Astrocyte of the hippocampus (primary cell): ENCODE results near the gene GNG7.
"Not testable (repeated sequence)": the region's sequence is repeated elsewhere in the genome, so short reads cannot be mapped to it uniquely, and the experiment has no call there.

ENCODE experiments used
- DNase-seq: peaks from one replicate; pipeline ENCODE4 v3.0.0; 2011; ENCODE audit warnings: low read depth, low spot score

The GNG7 gene

DNA sequence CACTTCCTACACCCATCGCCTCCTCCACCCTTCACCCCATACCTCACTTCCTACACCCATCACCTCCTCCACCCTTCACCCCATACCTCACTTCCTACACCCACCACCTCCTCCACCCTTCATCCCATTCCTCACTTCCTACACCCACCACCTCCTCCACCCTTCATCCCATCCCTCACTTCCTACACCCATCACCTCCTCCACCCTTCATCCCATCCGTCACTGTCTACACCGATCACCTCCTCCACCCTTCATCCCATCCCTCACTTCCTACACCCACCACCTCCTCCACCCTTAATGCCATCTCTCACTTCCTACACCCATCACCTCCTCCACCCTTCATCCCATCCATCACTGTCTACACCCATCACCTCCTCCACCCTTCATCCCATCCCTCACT, 10.7 kb upstream of the GNG7 start:
- not testable (repeated sequence) for DNase-seq

DNA sequence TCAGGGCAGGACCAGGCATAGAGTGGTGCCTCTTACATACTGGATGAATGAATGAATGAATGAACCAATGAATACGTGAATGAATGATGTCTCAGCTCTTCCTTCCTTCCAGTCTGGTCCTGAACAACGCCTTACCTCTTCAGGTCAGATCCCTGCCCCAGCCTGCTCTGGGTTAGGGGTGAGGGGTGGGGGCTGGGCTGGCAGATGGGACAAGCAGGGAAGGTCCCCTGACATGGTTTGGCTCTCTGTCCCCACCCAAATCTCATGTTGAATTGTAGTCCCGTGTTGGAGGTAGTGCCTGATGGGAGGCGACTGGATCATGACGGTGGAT, 9.3 kb upstream of the GNG7 start:
- no peak for DNase-seq

DNA sequence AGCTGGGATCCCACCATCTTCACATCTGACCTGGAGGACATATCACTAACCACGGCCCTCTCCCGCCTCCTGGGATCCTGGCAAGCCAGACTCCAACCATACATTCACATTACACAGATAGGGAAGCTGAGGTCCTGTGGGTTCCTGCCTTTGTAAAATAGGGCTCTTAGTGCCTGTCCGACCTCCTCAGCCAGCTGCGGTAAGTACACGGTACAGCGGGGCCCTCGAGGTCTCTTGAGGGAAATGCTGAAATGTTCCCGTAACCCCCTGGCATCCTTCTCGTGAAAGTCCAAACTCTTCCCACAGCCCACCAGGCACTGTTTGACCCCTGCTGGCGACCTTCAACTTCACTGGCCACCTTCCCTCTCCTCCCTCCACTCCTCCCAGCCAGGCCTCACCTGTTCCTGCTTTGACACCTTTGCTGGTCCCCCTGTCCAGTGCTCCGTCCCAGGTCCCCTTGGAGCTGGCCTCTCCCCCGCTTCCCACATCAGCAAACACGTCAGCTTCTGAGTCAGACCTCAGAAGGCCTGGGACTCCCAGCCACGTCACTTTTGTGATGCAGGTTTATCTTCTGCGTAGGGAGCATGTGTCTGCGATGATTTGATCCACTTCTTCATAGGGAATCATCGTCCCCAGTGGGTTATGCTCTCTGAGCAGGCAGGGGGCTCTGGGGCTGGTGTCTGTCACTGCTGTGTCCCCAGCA, 8.8 kb upstream of the GNG7 start:
- peak; percentile 58 for DNase-seq

DNA sequence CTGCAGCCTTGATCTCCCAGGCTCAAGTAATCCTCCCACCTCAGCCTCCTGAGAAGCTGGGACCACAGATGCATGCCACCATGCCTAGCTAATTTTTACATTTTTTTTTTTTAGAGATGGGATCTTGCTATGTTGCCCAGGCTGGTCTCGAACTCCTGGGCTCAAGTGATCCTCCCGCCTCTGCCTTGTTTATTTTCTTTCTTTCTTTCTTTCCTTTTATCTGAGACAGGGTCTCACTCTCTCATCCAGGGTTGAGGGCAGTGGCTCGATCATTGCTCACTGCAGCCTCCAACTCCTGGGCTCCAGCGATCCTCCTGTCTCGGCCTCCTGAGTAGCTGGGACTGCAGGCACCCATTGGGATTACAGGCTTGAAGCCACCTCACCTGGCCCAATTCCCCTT, 3.8 kb upstream of the GNG7 start:
- DNase-seq: no peak

DNA sequence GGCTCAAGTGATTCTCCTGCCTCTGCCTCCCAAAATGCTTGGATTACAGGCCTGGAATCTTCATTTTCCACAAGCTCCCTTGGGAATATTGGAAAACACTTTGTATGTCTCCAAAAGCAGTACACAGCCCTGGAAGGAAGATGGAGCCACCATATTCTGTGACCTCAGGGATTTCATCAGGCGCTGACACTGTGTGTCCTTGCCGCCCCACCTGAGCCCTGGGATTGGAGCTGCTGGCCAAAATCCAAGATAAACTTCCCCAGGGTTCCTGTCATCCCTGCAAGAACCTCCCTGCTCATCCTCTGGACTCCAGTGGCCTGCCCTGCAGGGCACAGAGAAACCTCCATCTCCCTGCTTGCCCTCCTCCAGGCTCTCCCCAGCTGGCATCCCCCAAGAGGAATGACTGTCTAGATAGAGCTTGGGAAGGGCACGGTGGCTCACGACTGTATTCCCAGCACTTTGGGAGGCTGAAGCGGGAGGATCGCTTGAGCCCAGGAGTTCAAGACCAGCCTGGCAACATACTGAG, 1.3 kb upstream of the GNG7 start:
- DNase-seq: no peak

DNA sequence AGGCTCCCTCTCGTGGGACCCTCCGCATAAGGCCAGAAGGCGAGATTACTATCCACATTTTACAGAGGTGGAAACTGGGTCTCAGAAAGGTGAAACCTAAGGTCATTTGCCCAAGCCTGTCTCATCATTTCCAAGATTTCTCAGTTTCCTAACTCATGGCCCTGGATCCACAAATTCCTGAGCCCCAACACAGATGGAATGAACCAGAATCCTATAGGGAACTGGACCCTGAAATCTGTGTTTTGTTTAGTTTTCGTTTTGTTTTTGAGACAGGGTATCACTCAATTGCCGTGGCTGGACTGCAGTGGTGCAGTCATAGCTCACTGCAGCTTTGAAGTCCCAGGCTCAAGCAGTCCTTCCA, 563 bp upstream of the GNG7 start:
- no peak for DNase-seq

DNA sequence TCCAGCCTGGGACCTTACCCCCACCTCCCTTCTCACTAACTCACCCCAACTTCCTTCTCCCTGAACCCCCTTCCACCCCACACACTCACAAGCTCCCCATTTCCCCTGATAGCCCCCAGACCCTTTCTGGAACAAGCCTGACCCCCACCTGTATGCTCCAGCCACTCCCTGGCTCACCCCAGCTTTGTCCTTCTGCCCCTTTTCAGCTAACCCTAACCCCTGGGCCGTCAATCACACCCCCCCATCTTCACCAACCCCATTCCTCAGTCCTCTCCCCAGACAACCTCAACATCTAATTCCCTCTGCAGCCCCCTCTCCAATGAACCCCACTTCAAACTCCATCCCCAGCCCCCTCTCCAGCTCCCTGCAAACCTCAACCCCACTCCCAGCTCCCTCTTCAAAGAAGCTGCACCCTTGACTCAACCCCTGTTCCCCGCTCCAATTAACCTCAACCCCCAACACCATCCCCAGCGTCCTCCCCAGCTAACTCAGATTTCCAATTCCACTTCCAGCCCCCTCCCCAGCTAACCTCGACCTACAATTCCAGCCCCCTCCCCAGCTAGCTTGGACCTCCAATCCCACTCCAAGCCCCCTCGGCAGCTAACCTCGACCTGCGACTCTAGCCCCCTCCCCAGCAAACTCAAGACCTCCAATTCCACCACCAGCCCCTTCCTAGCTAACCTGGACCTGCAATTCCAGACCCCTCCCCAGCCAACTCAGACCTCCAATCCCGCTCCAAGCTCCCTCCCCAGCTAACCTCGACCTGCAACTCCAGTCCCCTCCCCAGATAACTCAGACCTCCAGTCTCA, 929 bp downstream of the GNG7 start:
- DNase-seq: no peak

DNA sequence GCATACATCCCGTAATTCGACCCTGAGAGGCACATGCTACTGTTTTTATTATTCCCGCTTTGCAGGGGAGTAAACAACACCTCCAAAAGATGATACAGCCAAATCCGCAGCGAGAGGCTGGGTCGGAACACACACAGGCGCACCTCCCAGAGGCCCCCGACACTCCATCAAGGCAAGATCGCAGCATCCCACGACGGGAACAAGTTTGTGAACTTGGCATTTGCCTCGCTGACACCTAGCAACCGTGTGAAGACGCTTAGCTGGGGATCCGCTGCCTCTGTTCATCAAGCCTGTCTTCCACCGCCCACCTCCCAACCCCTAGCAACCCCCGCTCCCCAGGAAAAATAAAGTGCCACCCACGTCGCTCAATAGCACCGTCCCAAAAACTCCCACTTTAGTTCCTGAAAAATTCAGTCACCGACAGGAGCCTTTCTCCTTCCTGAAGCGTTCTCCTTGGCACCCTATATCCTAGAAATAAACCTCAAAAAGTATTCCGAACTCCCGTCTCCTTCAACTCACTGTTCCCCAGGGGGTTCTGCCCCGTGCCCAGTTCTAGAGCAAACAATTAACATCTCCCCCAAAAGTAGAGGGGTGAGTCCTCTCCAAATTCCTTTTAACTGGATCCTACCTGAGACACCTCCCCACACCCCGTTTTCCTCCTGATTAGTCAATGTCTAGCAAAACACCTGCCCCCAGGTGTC, 1.7 kb downstream of the GNG7 start:
- no peak for DNase-seq

DNA sequence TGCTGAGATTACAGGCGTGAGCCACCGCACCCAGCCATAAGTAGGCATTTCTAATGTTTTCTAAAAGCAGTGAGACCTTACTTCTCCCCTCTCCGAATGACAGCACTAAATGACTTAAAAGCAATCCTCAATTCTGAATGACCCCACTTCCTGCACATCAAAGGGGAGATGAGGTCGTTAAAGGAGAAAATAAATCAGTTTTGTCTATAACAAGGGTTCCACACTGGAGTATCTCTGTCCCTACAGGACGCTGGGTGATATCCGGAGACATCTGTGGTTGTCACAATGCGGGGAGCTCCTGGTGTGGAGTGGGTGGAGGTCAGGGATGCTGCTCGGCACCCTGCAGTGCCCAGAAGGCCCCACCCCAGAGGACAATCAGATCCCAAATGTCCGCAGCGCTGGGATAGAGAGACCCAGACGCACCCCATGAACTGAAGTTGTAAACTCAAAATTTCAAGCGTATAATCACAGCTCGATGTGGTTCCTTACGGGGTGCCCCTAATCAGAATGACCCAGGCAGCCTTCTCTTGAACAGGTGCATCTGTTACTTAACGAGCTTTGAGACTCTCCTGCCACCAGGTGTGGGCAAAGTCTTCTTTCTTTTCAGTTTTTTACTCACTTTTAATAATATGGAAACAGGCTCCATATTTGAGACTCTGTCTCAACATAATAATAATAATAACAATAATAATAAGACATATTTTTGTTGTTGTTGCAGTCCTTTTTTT, 2.9 kb downstream of the GNG7 start:
- DNase-seq: no peak

DNA sequence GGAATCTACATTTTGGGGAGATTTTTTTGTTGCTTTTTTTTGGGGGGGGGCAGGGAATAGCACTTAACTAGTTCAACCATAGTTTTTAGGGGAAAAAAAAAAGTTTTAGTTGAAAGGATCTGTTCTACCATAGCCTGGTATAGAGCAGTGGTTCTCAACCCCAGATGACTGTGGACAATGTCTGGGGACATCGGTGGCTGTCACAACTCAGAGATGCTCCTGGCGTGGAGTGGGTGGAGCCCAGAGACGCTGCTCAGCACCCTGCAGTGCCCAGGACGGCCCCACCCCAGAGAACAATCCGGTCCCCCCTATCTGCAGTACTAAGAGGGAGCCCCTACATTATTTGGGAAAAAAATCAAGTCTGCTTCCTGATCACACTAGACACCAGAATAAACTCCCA, 8.3 kb downstream of the GNG7 start:
- no peak for DNase-seq

DNA sequence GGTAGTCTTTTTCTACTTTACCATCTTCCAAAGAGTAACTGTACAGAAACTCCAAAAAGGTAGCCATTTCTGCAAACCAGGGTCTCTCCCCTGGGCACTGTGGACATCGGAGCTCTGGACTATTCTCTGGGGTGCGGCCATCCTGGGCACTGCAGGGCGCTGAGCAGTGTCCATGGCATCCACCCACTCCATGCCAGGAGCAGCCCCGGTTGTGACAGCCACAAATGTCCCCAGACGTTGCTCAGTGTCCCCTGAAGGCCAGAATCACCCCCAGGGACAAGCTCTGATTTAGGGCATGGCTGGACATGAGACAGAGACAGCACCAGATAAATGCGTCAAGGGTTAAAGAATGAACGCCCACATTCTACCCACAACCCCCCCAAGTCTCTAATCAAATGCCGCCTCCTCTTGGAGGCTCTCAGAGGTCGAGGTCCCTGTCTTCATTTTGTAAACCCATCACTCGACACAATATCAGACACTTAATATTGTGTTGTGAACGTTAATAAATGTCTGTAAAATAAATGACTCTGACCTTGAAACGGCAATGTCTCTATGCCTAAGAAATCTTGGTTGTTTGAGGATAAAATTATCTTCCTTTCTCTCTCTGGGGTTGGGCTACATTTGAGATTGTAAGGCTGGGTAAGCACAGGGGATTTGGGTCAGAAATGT, 8.9 kb downstream of the GNG7 start:
- no peak for DNase-seq

DNA sequence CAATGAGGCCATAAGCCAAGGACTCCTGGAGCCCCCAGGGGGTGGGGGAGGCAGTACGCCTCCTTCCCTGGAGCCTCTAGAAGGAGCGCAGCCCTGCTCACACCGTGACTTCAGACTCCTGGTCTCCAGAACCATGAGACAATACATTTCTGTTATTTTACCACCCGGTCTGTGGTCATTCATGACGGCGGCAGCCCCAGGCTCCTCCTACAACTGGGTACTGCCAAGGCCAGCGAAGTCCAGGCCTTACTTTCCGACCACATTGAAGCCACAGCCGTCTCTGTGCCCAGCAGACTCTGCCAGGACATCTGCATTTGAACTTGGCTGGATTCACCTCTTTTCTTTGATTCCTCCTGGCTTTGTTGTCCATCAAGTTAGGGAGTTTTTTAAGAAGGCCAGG, 10.5 kb downstream of the GNG7 start:
- DNase-seq: peak; percentile 25

DNA sequence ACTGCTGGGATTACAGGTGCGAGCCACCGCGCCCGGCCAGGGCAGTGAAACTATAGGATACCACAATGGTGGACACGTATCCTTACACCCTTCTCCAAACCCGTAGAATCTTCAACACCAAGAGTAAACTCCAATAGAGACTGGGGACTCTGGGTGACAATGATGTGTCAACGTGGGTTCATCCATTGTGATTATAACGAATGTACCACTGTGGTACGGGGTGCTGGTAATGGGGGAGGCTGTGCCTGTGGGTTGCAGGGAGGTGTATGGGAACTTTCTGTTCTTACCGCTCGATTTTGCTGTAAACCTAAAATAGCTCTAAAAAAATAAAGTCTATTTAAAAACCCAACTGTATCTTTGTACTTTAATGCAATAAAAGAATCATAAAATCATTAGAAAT, 11.6 kb downstream of the GNG7 start:
- DNase-seq: no peak

DNA sequence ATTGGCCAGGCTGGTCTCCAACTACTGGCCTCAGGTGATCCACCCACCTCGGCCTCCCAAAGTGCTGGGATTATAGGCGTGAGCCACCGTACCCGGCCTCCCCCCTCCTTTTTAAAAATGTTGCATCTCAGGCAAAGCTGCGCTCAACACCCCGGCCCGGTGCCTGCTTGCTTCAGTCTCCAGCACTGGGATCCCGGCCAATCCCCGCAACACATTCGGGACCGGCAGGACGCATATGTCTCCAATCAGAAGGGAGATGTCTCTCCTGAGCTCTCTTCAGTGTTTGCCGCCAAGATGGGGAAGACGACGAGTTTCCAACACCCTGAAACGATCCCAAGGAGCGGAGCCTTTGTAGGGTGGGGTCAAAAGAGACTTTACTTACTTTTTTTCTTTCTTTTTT, 16.1 kb downstream of the GNG7 start:
- DNase-seq: no peak

DNA sequence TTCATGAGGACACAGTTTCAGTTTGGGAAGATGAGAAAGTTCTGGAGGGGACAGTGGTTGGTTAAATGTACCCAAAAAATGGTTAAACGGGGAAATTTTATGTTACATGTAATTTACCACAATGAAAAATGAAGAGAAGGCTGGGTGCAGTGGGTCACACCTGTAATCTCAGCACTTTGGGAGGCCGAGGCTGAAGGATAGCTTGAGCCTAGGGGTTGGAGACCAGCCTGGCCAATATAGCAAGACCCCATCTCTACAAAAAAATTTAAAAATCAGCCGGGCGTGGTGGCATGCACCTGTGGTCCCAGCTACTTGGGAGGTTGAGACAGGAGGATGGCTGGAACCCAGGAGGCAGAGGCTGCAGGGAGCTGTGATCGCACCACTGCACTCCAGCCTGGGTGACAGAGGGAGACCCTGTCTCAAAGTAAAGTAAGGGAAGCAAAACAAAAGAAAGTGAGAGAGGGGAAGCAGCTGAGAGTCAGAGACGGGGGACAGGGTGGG, 17.2 kb downstream of the GNG7 start:
- DNase-seq: no peak

DNA sequence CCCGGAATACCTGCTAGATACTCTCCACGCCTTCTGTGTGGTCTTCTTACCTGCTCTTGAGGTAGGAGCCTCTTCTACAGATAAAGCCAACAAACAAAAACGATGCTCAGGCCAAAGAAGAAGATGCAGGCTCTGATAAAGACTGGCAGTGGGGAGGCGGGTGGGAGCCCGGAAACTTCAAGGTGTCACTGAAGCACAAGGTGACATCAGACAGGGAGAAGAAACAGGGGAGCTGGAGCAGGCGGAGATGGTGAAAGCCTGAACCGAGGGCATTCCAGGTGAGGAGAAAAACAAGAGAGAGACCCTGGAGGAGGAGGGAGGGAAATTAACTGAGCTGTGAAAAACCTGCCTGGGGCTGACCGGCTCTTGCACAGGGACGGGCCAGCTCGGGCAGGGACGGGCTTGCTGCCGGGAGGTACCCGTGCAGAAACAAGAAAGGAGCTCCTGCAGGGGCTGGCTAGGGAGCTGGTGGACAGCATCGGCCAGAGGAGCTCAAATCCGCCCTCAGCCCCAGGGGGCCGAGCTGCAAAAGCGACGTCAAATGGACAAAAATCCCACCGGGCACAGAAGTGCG, 19.0 kb downstream of the GNG7 start:
- DNase-seq: no peak

DNA sequence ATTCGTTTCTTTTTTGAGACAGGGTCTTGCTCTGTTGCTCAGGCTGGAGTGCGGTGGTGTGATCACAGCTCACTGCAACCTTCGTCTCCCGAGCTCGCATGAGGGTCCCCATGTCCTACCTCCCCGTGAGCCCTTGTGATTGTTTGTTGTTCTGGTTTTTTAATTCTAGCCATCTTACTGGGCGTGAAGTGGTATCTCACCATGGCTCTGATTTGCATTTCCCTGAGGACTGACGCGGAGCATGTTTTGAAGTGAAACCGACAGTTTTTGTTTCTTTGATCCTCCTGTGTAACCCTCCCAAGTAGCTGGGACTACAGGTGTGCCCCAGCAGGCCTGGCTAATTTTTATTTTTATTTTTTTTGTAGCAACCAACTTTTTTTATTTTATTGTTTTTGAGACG, 21.7 kb downstream of the GNG7 start:
- DNase-seq: no peak

DNA sequence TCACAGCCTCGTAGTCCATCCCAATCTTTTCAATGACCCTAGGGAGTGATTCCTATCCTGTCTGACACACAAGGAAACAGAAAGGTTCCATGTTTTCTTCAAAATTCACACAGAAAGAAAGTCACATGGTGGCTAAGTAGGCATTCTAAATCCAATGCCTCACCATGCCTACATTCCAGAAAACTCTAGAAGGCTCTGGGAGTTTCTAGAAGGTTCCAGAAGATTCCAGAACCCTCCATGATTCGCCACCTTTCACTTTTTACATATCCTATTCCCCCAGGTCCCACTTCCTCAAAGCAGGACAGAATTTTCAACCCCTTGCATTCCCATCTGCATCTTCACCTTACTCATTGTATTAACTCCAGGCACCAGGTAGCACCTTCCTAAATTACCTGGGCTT, 23.1 kb downstream of the GNG7 start:
- no peak for DNase-seq

DNA sequence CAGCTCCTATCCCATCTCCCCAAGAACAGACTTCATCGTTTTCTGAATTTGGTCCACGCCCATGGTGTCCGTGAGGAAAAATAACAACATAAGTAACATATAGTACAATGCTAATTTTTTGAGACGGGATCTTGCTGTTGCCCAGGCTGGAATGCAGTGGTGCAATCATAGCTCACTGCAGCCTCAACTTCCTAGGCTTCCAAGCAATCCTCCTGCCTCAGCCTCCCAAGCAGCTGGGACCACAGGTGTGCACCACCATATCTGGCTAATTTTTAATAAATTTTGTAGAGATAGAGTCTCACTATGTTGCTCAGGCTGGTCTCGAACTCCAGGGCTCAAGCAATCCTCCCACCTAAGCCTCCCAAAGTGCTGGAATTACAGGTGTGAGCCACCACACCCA, 23.5 kb downstream of the GNG7 start:
- not testable (repeated sequence) for DNase-seq

DNA sequence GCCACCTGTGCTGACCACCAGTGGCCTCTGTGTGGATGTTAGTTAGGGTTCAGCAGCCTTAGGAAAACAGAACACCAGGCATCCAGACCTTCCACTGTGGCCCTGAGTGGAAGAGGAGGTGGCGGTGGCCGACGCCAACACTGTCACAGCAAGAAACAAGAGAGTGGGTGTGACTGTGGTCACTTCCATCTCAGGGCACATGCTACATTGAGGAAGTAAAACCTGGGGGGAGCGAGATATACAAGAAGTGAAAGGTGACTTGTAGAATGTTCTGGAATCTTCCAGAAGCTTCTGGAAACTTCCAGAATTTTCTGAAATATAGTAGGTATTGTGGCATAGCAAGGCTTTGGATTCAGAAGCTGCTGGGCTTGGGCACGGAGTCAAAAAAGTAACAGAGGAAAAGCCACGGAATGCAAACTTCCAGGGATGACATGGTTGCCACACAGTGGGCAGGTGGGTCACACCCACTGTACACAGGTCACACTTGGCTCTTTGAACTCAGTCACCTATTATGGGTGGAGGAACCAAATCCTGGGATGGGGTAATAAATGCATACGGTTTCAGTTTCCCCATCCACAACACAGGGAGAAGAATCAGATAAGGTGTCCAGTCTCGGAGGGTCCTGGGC, 24.3 kb downstream of the GNG7 start:
- no peak for DNase-seq

DNA sequence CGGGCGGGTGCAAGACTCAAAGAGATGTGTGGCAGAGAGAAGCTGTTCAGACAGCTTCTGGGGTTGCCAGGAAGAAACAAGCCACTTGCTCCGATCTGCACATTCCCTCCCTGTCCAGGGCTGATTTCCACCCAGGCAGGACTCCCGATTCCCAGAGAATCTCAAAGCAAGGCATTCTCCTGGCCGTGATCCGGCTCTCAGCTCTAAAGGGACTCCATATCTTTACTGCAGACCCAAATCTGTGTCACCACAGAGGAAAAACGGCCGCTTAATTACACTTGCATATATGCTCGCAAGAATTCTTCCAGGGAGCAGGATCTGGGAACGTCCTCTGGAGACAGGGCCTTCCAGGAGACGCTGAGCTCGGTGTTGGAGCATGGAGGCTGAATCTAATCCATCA, 25.7 kb downstream of the GNG7 start:
- no peak for DNase-seq
